ENCODE measurements around the gene ADCY3. TPM values are rescaled to one million over a fixed set of nuclear protein-coding genes. Genes with fewer than 3 reads are reported as not detected.
A peak's percentile ranks its signal among the peaks of the same experiment; 100 is the strongest.

Gene ADCY3
- total and polyA plus RNA-seq, 9 of the 15 experiments (the other 6 are each of a cell fraction or from before 2014, with no cell fraction given): 1.5 to 54.8 (median 26.3) TPM

GRCh38 chr2:24792874-24793760, 126.9 kb downstream of the ADCY3 start, which contains the start of the genes CENPO and PTRHD1 (continued):
- TF ChIP-seq MLLT1 (IDR thresholded peaks at IDR 0.05): peak in 1 of 2 experiments; percentile 62; a peak in 1 of 4 replicates
- TF ChIP-seq CXXC5 (CRISPR knock-in tag; IDR thresholded peaks at IDR 0.05): peak; percentile 67
- TF ChIP-seq ARID2 (IDR thresholded peaks at IDR 0.05): 0 out of 2 replicates have a peak, but pooled peaks have one; percentile 20
- TF ChIP-seq ZNF830 (CRISPR knock-in tag; IDR thresholded peaks at IDR 0.05): no peak
- TF ChIP-seq GATAD2A (IDR thresholded peaks at IDR 0.05): 0 out of 2 replicates have a peak, but pooled peaks have one; percentile 26
- TF ChIP-seq CBX3 (IDR thresholded peaks at IDR 0.05; ENCODE audit: borderline replicate concordance in 1 of 2, low read length in 2 of 2): peak in 1 of 2 experiments; percentile 87; a peak in 1 of 3 replicates
- peak; percentile 100 for TF ChIP-seq ZKSCAN1 (IDR thresholded peaks at IDR 0.05; ENCODE audit: low read depth, low read length)
- TF ChIP-seq TAF9B (IDR thresholded peaks at IDR 0.05; ENCODE audit: partially characterized antibody): peak; percentile 84
- TF ChIP-seq, protein P1, sequence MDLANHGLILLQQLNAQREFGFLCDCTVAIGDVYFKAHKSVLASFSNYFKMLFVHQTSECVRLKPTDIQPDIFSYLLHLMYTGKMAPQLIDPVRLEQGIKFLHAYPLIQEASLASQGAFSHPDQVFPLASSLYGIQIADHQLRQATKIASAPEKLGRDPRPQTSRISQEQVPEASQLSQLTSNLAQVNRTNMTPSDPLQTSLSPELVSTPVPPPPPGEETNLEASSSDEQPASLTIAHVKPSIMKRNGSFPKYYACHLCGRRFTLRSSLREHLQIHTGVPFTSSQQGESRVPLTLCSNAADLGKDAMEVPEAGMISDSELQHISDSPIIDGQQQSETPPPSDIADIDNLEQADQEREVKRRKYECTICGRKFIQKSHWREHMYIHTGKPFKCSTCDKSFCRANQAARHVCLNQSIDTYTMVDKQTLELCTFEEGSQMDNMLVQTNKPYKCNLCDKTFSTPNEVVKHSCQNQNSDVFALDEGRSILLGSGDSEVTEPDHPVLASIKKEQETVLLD (IDR thresholded peaks at IDR 0.05): peak; percentile 98
- no peak for TF ChIP-seq ZNF3 (CRISPR knock-in tag; IDR thresholded peaks at IDR 0.05)
- no peak for TF ChIP-seq CBX2 (IDR thresholded peaks at IDR 0.05; ENCODE audit: insufficient read depth, low read length, poor library complexity, severe bottlenecking)
- TF ChIP-seq ZKSCAN8 (CRISPR knock-in tag; IDR thresholded peaks at IDR 0.05): no peak
- TF ChIP-seq ZSCAN32 (CRISPR knock-in tag; IDR thresholded peaks at IDR 0.05): peak; percentile 6; the same call in 1 of the 2 replicates
- TF ChIP-seq PHF8 (IDR thresholded peaks at IDR 0.05; ENCODE audit: borderline replicate concordance, low read length): peak; percentile 86
- peak; percentile 51; a peak in 2 of 4 replicates for TF ChIP-seq SIX5 (IDR thresholded peaks at IDR 0.05; ENCODE audit: borderline replicate concordance in 1 of 2, insufficient read depth in 1 of 2, low read depth in 1 of 2, low read length in 2 of 2)
- TF ChIP-seq ZNF699 (CRISPR knock-in tag; IDR thresholded peaks at IDR 0.05; ENCODE audit: insufficient replicate concordance): no peak
- TF ChIP-seq ZNF695 (CRISPR knock-in tag; IDR thresholded peaks at IDR 0.05): no peak
- 0 out of 2 replicates have a peak, but pooled peaks have one; percentile 13 for TF ChIP-seq ZNF740 (CRISPR knock-in tag; IDR thresholded peaks at IDR 0.05)
- no peak for TF ChIP-seq ZNF740 (tag; IDR thresholded peaks at IDR 0.05)
- TF ChIP-seq, protein P2, sequence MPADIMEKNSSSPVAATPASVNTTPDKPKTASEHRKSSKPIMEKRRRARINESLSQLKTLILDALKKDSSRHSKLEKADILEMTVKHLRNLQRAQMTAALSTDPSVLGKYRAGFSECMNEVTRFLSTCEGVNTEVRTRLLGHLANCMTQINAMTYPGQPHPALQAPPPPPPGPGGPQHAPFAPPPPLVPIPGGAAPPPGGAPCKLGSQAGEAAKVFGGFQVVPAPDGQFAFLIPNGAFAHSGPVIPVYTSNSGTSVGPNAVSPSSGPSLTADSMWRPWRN (IDR thresholded peaks at IDR 0.05; ENCODE audit: low read depth): no peak; the same call in 1 of the 2 replicates
- no peak for TF ChIP-seq SMARCE1 (IDR thresholded peaks at IDR 0.05)
- TF ChIP-seq RFX7 (CRISPR knock-in tag; IDR thresholded peaks at IDR 0.05): no peak
- TF ChIP-seq KLF10 (CRISPR knock-in tag; IDR thresholded peaks at IDR 0.05): no peak
- no peak for TF ChIP-seq BRCA1 (IDR thresholded peaks at IDR 0.05)
- TF ChIP-seq BRCA1 (CRISPR knock-in tag; IDR thresholded peaks at IDR 0.05): no peak
